ENCODE data around the gene NUP37. TPM values are rescaled to one million over a fixed set of nuclear protein-coding genes. Genes with fewer than 3 reads are reported as not detected.
A peak's percentile ranks its signal among the peaks of the same experiment; 100 is the strongest.
"Not testable (repeated sequence)": the region's sequence is repeated elsewhere in the genome, so short reads cannot be mapped to it uniquely, and the experiment has no call there.

The NUP37 gene, protein sequence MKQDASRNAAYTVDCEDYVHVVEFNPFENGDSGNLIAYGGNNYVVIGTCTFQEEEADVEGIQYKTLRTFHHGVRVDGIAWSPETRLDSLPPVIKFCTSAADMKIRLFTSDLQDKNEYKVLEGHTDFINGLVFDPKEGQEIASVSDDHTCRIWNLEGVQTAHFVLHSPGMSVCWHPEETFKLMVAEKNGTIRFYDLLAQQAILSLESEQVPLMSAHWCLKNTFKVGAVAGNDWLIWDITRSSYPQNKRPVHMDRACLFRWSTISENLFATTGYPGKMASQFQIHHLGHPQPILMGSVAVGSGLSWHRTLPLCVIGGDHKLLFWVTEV
- total RNA-seq, result 10 to 100 TPM; 11.6 to 26.6 (median 19.2) TPM

DNA sequence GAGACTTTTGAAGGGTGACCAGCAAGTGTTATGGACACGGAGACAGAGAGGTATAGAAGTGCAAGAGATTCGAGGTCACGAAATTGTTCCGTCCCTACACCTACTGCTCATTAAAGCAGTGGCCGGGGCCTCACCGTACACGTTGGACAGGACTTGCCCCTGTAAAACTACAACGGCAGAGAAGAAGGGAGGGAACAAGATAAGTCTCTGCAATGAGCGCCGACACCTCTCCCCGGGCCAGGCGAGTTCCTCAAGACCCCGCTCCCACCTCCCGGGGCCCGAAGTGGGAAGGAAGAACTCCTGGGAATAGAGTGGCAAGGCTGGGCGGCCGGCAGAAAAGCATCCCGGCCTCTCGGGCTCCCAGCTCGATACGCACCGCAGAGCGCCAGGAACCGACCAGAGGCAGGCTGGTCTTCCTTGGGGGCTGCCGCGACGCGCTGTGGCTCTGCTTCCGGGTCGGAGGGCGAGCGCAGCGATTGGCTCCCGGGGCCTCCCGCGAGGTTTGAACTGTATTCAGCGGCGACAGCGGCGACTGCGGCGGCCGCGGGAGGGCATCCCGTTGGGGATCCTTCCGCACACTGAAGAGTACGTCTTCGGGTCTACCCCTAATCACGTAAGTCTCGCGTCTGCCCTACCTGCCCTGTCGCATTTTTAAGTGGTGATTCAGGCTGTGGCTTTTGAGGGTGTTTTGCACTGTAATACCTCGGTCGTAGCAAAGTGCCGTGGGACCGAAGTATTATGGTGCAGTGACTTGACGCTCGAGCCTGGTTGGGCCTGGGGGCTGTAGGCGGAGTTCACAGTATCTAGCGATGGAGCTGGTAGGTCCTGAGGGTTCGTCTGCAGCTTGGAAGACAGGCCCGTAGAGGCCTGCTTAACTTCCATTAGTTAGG lies at the start of gene NUP37, which contains the start of gene PARPBP:
NUP37 (minus strand) TSS at position 441 of the 890 bp plus-strand sequence. CDS start 1,596 bp downstream, outside the sequence.
PARPBP (plus strand) TSS at position 510 of the 890 bp plus-strand sequence. CDS start 3,706 bp downstream, outside the sequence.
- TF ChIP-seq, protein P1, sequence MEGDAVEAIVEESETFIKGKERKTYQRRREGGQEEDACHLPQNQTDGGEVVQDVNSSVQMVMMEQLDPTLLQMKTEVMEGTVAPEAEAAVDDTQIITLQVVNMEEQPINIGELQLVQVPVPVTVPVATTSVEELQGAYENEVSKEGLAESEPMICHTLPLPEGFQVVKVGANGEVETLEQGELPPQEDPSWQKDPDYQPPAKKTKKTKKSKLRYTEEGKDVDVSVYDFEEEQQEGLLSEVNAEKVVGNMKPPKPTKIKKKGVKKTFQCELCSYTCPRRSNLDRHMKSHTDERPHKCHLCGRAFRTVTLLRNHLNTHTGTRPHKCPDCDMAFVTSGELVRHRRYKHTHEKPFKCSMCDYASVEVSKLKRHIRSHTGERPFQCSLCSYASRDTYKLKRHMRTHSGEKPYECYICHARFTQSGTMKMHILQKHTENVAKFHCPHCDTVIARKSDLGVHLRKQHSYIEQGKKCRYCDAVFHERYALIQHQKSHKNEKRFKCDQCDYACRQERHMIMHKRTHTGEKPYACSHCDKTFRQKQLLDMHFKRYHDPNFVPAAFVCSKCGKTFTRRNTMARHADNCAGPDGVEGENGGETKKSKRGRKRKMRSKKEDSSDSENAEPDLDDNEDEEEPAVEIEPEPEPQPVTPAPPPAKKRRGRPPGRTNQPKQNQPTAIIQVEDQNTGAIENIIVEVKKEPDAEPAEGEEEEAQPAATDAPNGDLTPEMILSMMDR (IDR thresholded peaks at IDR 0.05 in 4 of 5, conservative IDR thresholded peaks at IDR 0.05 in 1 of 5), result peak in 1 of 5 experiments; percentile 35
- TF ChIP-seq POLR2A (IDR thresholded peaks at IDR 0.05), result peak; percentile 45 to 55
- H3K9me3 ChIP-seq, result no peaks in the 10 kb centered on the region
- H3K27me3 ChIP-seq, result no peaks in the 10 kb centered on the region
- ATAC-seq (peak; percentile 96 to 97), DNase-seq (peak; percentile 78 to 81)
- H3K36me3 ChIP-seq, result peaks cover 0 to 32% of the 10 kb centered on the region in 2 donors
- H3K27ac ChIP-seq, result peak within 1 kb of the TSS; percentile 85 to 91 (median 88)
- peak within 1 kb of the TSS; percentile 74 to 98 (median 90) for H3K4me3 ChIP-seq
- peaks cover 7 to 16% of the 10 kb centered on the region in 2 donors for H3K4me1 ChIP-seq
- intact Hi-C loops (cut with DNase I; ENCODE audit: low total_unique reads), result loop anchor here (1.0 to 10.0 kb wide), 4 partner anchors 58 to 645 kb away; partner anchors contain the start of gene IGF1
- in situ Hi-C loops (cut with MboI; ENCODE audit: low sequenced_read_pairs in 4 of 4), result no loop called here

DNA sequence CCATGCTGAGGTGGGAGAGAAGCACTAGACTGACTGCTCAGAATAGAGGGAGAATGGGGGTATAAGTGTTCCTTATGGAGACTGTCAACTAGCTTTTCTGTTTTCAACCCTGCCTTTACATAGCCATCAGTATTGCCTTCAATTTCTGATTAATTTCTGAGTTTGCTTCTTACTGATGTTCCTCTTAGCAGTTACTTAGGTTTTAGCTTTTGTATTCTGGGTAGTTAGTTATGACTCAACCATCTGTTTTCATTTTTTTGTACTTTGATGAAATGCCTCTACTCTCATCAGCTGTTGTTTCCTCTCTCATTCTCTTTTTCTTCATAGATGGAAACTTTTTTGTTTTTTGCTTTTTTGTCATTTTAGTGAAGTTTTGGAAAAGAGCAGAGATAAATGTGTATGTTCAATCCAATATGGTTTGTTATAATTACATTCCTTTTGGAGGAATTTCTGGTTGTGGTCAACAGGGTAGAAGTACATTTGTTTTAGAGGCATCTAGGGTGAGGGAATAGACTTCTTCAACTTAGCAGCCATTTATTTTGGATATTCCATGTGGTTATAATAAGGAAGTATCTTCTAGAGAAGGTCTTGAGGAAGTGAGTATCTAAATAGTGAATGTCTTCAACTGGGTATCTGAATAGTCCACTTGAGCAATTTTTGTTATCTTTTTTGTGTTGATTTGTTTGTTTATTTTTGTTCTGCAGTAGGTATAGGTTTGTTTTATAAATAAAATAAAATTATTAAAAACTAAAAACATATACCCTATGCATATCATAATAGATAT lies 48.1 kb upstream of the NUP37 start:
- intact Hi-C loops (cut with DNase I; ENCODE audit: low total_unique reads) (no loop called here), in situ Hi-C loops (cut with MboI; ENCODE audit: low sequenced_read_pairs in 4 of 4) (loop anchor here in 3 of 4 donors (10.0 to 25.0 kb wide), 2 partner anchors 317 to 319 kb away; partner anchors contain the start of gene IGF1 (in 3 of the 3))
- ATAC-seq (no peak), DNase-seq (no peak)
- Histone ChIP-seq H3K4me1 (no peaks in the 10 kb centered on the region), H3K27me3 (no peaks in the 10 kb centered on the region), H3K9me3 (no peaks in the 10 kb centered on the region), H3K36me3 (no peaks in the 10 kb centered on the region), H3K4me3 (no peak overlapping the region), H3K27ac (no peak overlapping the region)
- TF ChIP-seq POLR2A (IDR thresholded peaks at IDR 0.05), result no peak
- TF ChIP-seq, protein P1 (IDR thresholded peaks at IDR 0.05 in 4 of 5, conservative IDR thresholded peaks at IDR 0.05 in 1 of 5), result no peak

DNA sequence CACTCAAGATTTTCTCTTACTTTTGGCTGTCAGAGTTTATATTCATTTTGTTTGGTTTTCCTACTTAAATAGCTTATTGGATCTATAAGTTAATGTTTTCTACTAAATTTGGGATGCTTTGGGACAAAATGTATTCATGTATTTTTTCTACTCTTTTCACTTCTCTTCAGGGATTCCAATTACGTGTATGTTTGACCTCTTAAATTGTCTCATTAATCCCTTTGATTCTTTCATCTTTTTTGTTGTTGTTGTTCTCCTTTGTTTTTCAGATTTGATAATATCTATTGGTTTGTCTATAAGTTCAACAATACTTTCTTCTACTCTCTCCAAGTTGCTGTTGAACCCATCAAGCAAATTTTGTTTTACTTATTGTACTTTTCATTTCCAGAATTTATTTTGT lies 43.5 kb upstream of the NUP37 start:
- no peaks in the 10 kb centered on the region for H3K9me3 ChIP-seq
- no peaks in the 10 kb centered on the region for H3K27me3 ChIP-seq
- TF ChIP-seq, protein P1 (IDR thresholded peaks at IDR 0.05 in 4 of 5, conservative IDR thresholded peaks at IDR 0.05 in 1 of 5), result no peak
- no peak for TF ChIP-seq POLR2A (IDR thresholded peaks at IDR 0.05)
- DNase-seq (no peak), ATAC-seq (no peak)
- H3K27ac ChIP-seq, result no peak overlapping the region
- intact Hi-C loops (cut with DNase I; ENCODE audit: low total_unique reads), result no loop called here
- H3K36me3 ChIP-seq, result no peaks in the 10 kb centered on the region
- H3K4me3 ChIP-seq, result no peak overlapping the region
- in situ Hi-C loops (cut with MboI; ENCODE audit: low sequenced_read_pairs in 4 of 4), result loop anchor here in 3 of 4 donors (10.0 to 25.0 kb wide), 2 partner anchors 321 to 324 kb away; partner anchors contain the start of gene IGF1 (in 3 of the 3)
- H3K4me1 ChIP-seq, result no peaks in the 10 kb centered on the region

DNA sequence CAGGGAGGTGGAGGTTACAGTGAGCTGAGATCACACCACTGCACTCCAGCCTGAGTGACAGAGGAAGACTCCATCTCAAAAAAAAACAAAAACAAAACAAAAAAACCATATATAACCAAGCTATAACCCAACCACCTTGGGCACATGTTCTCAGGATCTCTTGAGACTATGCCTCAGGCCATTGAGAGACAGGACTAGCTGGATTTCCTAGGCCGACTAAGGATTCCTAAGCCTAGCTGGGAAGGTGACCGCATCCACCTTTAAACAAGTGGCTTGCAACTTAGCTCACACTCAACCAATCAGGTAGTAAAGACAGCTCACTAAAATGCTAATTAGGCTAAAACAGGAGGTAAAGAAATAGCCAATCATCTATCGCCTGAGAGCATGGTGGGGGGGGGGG lies 35.3 kb upstream of the NUP37 start:
- DNase-seq; intact Hi-C loops (cut with DNase I; ENCODE audit: low total_unique reads); H3K27ac ChIP-seq; ATAC-seq; H3K9me3 ChIP-seq; H3K4me3 ChIP-seq; H3K4me1 ChIP-seq; H3K27me3 ChIP-seq; H3K36me3 ChIP-seq: not testable (repeated sequence)
- in situ Hi-C loops (cut with MboI; ENCODE audit: low sequenced_read_pairs in 4 of 4), result loop anchor here in 1 of 4 donors (25.0 kb wide), 1 partner anchor 332 kb away; the partner anchor contains the start of gene IGF1

DNA sequence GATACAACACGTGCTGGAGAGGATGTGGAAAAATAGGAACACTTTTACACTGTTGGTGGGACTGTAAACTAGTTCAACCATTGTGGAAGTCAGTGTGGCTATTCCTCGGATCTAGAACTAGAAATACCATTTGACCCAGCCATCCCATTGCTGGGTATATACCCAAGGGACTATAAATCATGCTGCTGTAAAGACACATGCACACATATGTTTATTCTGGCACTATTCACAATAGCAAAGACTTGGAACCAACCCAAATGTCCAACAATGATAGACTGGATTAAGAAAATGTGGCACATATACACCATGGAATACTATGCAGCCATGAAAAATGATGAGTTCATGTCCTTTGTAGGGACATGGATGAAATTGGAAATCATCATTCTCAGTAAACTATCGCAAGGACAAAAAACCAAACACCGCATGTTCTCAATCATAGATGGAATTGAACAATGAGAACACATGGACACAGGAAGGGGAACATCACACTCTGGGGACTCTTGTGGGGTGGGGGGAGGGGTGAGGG lies 27.2 kb upstream of the NUP37 start:
- intact Hi-C loops (cut with DNase I; ENCODE audit: low total_unique reads); ATAC-seq; DNase-seq; H3K27ac ChIP-seq; H3K36me3 ChIP-seq; H3K9me3 ChIP-seq; H3K4me3 ChIP-seq; in situ Hi-C loops (cut with MboI; ENCODE audit: low sequenced_read_pairs in 4 of 4); H3K4me1 ChIP-seq; H3K27me3 ChIP-seq: not testable (repeated sequence)

All from gastrocnemius medialis (tissue), 4 donors.